ENCODE data around the gene TMPRSS12.
"Not testable (repeated sequence)": the region's sequence is repeated elsewhere in the genome, so short reads cannot be mapped to it uniquely, and the experiment has no call there.

TMPRSS12 gene, protein sequence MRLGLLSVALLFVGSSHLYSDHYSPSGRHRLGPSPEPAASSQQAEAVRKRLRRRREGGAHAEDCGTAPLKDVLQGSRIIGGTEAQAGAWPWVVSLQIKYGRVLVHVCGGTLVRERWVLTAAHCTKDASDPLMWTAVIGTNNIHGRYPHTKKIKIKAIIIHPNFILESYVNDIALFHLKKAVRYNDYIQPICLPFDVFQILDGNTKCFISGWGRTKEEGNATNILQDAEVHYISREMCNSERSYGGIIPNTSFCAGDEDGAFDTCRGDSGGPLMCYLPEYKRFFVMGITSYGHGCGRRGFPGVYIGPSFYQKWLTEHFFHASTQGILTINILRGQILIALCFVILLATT

DNA sequence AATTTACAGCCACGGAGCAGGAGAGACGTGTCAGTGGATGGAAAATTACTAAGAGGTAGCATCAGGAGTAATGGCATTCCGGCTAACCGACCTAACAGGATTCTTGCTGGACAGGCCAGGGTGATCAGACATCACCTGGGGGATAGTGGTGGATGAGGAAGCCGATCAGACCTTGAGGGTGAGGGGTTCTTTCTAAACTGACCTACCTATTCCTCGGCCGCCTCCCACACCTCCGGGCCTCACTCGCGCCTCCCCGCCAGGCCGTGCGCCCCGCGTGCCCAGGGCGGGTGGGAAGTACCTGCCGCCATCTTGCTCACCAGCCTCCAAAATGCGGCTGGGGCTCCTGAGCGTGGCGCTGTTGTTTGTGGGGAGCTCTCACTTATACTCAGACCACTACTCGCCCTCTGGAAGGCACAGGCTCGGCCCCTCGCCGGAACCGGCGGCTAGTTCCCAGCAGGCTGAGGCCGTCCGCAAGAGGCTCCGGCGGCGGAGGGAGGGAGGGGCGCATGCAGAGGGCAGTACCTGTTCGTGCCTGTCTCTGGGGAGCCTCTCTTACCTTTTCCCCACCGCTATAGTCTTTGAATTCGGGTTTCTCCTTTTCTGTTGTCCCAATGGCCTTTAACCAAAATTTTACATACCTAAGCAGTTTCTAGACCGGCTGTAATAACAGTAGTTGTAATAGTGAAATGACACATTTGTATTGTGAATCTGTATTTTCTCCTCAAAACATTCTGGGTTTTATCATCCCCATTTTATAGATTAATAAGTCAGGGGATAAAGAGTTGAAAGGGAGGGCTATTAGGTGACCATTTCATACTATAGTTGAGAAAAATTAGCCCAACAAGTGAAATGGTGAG, at the start of gene TMPRSS12:
TSS of gene TMPRSS12 (plus strand) at position 290 of the 857 bp plus-strand sequence. CDS start at position 329, 39 bp downstream.
- DNase-seq: no peak

DNA sequence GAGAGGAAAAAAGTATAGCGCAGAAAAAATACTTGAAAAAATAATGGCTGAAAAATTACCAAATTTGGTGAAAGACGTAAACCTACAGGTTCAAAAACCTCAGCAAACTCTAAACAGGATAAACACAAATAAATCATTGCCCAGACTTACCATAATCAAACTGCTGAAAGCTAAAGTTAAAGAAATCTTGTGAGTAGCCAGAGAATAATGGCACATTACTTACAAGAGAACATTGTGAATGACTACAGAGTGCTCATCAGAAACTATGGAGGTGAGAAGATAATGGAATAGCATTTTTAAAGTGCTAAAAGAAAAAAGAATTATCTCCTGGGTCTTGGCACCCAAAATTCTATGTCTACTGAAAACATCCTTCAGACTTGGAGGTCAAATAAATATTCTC, 42.8 kb upstream of the TMPRSS12 start:
- no peak for DNase-seq

DNA sequence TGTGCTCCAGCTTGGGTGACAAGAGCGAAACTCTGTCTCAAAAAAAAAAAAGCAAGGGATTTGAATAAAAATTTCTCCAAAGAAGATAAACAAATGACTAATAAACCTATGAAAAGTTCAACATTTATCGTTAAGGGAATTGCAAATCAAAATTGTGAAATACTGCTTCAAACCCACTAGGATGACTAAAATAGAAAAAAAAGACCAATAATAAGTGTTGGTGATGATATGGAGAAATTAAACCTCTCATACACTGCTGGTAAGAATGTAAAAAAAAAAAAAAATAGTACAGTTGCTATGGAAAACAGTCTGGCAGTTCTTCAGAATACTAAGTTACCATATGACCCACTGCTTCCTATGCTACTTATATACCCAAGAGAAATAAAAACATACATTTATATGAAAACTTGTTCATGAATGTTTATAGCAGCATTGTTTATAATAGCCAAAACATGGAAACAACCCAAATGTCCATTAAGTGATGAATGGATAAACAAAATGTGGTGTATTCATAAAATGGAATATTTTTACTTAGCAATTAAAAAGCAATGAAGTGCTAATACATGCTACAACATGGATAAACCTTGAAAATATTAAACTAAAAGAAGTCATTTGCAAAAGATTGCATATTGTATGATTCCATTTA, 39.4 kb upstream of the TMPRSS12 start:
- no peak for DNase-seq

DNA sequence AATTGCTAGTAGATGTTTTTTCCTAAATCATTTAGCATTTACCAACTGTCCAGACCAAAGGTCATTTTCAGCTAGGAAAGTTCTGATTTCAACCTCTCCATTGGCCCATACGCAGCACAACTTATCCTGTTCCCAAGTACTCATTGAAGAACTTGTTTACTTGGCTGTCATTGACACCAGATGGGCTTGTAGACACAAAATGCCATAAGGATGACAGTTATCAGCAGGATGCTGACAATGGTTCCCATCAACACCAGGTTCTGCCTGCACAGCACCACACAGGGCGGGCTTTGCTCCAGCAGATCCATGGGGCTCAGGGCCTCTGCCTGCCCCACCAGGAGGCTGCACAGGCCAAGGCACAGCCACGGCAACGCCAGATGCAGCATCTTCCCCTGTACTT, 36.5 kb upstream of the TMPRSS12 start:
- DNase-seq: no peak

DNA sequence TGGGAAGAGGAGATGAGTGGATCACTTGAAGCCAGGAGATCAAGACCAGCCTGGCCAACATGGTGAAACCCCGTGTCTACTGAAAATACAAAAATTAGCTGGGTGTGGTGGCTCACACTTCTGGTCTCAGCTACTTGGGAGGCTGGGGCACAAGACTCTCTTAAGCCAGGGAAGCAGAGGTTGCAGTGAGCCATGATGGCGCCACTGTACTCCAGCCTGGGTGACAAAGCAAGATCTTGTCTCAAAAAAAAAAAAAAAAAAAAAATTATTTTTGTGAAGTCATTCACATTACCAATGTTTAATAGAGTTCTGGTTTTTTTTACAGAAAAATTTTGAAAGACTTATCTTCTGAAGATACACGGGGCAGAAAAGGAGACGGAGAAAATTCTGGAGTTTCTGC, 33.6 kb upstream of the TMPRSS12 start:
- not testable (repeated sequence) for DNase-seq

DNA sequence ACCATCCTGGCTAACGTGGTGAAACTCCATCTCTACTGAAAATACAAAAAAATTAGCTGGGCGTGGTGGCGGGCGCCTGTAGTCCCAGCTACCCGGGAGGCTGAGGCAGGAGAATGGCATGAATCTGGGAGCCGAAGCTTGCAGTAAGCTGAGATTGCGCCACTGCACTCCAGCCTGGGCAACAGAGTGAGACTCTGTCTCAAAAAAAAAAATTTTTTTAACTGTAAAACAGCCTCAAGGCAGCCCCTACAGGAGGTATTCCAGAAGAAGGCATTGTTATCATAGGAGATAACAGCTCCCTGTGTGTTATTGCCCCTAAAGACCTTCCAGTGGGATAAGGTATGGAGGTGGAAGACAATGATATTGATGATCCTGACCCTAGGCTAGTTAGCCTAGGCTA, 27.8 kb upstream of the TMPRSS12 start:
- not testable (repeated sequence) for DNase-seq

DNA sequence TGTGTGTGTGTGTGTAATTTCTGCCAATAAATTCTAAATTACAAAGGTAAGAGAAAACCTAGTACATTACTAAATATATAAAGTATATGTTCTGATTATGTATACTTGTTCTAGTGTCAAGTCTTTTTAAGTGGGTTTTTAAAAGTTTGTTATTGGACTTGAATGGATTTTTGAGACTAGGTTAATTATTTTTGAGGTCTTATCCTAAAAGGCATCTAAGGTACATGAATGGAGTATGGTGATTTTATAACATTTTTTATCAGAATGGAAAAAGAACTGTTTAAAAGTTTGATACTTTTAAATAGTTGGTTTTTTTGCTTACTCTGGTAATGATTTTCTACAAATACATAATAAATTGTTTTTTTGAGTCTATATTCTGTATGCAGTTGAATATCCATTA, 22.5 kb upstream of the TMPRSS12 start:
- no peak for DNase-seq

DNA sequence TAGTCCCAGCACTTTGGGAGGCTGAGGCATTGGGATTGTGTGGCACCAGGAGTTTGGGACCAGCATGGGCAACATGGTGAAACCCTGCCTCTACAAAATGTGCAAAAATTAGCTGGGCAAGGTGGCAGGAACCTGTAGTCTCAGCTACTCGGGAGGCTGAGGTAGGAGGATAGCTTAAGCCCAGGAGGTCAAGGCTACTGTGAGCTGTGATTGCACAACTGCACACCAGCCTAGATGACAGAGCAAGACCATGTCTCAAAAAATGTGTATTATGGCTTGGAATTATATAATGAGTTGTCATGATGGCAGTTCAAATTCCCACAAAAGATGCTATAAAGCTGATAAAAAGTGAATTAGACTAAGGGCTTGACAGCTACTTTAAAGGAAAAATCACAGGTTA, 20.6 kb upstream of the TMPRSS12 start:
- no peak for DNase-seq

DNA sequence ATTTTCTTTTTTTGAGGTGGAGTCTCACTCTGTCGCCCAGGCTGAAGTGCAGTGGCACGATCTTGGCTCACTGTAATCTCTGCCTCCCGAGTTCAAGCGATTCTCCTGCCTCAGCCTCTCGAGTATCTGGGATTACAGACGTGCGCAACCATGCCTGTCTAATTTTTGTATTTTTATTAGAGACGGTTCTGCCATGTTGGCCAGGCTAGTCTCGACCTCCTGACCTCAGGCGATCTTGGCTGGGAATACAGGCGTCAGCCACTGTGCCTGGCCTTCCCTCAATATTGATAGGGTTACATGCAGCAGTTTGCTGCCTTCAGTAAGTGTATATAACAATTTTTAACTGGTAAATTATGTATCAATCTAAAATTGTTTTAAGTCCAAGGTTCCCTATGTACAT, 19.0 kb upstream of the TMPRSS12 start:
- not testable (repeated sequence) for DNase-seq

DNA sequence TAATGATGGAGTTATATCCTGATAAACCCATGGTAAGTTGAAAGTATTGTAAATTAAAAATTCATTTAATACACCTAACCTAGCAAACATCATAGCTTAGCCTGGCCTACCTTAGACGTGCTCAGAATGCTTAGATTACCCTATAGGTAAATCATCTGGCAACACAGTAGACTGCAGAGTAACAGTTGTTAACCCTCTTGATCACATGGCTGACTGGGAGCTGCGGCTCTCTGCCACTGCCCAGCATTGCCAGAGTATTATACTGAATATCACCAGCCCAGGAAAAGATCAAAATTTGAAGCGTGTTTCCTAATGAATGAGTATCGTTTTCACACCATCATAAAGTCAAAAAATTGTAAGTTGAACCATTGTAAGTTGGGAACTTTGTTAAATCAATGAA, 17.8 kb upstream of the TMPRSS12 start:
- DNase-seq: no peak

DNA sequence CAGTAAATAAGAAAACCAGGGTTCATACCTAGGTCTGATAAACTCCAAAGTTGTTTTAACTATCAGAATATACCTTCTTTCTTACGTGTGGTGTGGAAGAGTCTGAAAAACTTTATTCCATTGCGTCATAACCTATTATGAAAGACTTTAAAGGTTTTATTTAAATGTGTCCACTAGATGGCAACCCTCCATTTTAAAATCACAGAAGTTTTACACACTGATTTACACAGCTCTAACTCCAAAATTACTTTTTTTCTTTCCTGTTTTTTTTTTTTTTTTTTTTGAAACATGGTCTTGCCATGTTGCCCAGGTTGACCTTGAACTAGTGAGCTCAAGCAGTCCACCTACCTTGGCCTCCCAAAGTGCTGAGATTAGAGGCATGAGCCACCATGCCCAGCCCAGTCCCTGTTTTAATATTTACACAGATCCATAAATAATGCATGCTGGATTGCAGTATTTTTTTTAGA, 17.3 kb upstream of the TMPRSS12 start:
- no peak for DNase-seq

DNA sequence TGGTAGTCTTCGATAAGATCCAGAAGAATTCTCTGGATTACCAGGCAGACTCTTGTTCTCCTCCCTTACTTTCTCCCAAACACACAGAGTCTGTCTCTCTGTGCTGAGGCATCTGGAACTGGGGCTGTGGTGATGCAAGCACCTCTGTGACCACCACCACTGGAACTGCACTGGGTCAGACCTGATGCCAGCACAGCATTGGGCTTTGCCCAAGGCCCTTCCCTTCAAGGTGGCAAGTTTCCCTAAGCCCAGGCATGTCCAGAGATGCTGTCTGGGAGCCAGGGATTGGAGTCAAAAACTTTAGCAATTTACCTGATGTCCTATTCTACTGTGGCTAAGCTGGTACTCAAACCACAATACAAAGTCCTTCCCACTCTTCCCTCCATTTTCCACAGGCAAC, 14.6 kb upstream of the TMPRSS12 start:
- no peak for DNase-seq

DNA sequence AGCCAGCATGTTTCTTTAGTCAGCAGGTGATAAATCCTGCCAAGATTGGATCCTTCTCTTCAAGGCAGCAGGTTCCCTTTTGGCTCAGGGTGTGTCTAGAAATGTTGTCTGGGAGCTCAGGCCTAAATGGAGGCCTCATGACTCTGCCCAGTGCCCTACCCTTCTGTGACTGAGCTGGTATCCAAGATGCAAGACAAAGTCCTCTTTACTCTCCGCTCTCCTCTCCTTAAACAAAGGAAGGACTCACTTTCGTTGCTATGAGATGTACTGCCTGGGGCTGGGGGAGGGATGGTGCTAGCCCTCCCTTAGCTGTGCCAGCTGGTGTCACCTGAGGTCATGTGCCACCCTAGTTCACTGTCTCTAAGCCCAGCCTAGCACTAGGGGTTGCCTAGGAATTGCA, 13.8 kb upstream of the TMPRSS12 start:
- DNase-seq: no peak

DNA sequence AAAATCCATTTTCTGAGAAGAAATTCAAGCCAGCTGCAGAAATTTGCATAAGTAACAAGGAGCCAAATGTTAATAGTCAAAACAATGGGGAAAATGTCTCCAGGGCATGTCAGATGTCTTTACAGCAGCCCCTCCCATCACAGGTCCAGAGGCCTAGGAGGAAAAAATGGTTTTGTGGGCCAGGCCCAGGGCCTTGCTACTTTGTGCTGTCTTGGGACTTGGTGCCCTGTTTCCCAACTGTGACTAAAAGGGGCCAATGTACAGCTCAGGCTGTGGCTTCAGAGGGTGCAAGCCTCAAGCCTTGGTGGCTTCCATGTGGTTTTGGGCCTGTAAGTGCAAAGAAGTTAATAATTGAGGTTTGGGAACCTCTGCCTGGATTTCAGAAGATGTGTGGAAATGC, 8.9 kb upstream of the TMPRSS12 start:
- DNase-seq: not testable (repeated sequence)

DNA sequence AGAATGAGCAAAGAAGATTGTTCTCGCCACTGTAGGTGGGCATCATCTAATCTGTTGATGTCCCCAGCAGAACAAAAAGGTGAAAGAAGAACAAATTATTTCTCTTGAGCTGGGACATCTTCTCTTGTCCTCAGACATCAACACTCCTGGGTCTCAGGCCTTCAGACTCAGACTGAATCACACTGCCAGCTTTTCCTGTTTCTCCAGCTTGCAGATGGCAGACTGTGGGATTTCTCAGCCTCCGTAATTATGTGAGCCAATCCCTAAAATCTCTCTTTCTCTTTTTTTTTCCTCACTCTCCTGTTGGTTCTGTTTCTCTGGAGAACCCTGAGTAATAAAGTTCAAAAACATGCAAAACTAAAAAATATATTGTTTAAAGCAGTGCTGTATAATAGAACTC, 3.7 kb upstream of the TMPRSS12 start:
- DNase-seq: no peak

DNA sequence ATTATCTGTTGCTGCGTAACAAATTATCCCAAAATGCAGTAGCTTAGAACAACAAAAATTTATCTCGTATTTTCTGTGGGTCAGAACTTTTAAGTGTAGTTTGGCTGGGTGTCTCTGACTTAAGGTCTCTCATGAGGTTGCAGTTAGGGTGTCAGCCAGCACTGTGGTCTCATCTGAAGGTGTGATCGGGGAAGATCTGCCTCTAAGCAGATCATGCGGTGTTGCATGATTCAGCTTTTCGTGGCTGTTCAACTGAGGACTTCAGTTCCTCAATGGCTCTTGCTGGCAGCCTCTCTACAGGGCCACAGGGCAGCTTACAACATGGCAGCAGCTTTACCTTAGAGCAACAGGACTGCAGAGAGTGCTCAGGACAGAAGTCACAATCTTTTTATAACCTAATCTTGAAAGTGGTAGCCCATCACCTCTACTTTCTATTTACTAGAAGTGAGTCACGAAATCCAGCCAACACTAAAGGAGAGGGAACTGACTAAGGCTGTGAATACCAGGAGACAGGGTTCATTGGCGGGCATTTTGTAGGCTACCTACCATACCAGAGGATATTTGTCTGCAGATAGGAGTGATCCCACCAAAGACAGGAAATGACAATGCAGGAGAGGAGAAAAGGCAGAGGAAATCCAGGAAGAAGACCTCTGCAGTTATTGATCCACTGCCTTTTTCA, 1.8 kb upstream of the TMPRSS12 start:
- DNase-seq: no peak

DNA sequence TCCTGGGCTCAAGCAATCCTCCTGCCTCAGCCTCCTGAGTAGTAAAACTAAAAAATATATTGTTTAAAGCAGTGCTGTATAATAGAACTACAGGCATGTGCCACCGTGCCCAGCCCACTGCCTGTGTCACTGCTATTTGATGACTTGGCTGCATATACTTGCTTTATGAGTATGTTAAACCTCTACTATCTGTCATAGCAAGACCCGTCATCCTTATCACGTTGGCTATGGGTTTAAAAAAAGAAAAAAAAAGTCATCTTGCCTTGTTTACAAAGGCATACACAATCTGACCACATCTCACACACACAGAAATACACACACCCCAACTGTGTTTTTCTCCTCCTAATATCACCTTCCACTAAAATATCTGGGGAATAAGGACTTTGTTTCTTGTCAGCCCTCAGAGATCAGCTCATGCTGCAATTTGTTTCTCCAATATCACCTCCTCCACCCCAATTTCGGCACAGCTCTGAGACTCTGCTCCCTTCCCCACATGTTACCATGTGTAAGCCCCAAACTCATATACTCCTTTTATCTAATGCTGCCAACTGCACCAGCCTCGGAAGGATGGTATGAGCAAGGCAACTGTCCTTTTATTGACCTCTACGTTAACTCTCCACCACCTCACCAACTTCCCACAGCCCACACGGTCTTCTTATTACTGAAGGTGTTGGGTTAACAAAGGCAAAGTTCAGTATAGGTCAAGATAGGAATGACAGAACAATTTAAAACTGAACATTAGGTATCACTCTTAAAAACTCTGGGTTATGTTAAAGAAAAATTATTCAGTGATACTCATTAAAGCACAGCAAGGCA, 802 bp upstream of the TMPRSS12 start:
- DNase-seq: no peak

DNA sequence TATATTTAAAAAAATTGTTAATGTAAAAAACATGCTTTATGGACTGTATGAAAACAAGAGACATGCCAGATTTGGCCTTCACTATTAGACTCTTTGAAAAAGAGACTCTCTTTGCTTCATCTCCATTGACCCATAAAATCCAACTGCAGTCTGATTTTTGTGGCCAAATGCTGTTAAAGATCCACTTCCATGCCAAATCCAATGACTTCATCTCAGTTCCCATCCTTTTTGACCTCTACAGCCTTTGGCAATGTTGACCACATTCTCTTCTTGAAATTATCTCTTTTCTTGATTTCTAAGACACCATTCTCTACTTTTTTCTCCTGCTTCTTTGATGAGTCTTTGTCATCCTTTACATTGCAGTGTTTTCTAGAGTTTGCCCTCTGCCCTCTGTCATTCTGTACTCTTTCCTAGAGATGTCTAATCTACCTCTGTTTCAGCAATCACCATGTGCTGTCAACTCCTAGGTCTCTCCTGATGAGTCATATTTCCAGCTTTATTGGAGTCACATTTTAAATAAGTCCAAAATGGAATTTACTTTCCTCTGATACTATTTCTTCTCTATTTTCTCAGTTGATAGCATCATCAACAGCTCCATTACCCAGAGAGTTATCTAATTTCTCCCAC, 2.4 kb downstream of the TMPRSS12 start:
- DNase-seq: no peak

DNA sequence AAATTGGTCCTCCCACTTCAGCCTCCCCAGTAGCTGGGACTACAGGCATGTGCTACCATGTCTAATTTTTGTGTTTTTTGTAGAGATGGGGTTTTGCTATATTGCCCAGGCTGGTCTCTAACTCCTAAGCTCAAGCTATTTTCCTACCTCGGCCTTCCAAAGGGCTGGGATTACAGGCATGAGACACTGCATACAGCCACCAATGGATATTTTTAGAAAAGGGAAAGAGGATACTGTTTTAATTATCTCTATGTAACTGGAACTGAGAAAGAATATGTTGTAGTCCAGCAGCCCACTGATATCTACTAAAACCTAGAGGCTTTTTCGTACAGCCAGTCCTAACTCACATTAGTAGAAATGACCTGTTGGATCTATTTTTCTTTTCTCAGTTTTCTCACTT, 6.2 kb downstream of the TMPRSS12 start:
- DNase-seq: no peak

DNA sequence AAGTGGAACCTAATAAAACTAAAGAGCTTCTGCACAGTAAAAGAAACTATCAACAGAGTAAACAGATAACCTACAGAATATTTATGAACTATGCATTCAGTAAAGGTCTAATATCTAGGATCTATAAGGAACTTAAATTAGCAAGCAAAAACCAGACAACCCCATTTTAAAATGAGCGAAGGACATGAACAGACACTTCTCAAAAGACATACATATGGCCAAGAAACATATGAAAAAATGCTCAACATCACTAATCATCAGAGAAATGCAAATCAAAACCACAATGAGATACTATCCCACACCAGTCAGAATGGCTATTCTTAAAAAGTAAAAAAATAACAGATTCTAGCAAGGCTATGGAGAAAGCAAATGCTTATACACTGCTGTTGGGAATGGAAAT, 12.5 kb downstream of the TMPRSS12 start:
- DNase-seq: not testable (repeated sequence)

DNA sequence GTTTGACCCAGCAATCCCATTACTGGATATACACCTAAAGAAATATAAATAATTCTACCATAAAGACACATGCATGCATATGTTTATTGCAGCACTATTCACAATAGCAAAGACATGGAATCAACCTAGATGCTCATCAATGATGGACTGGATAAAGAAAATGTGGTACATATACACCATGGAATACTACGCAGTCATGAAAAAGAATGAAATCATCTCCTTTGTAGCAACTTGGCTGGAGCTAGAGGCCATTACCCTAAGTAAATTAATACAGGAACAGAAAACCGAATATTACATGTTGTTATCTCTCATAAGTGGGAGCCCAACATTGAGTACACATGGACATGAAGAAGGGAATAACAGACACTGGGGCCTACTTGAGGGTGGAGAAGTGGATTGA, 13.0 kb downstream of the TMPRSS12 start:
- DNase-seq: not testable (repeated sequence)
